Neuronal stem cell (in vitro differentiated cells): Measurements from ENCODE around the gene SPOCK1. TPM values are rescaled to one million over a fixed set of nuclear protein-coding genes. Genes with fewer than 3 reads are reported as not detected.

Experiments used
- small RNA-seq: library from polyadenylated mRNA; stranded (forward); fragments of <200 nt; extraction: miRNeasy Mini kit (QIAGEN cat#:217004); gene quantifications from one replicate; pipeline ENCODE3, GENCODE V24; 2013; ENCODE audit not compliant: insufficient read depth

The SPOCK1 gene

Small RNA genes within 50 kb of the gene (small RNA-seq; reads per million reads assigned to genes)
- not detected for gene RNA5SP193
